Measurements from ENCODE around the gene AGFG2.

DNA sequence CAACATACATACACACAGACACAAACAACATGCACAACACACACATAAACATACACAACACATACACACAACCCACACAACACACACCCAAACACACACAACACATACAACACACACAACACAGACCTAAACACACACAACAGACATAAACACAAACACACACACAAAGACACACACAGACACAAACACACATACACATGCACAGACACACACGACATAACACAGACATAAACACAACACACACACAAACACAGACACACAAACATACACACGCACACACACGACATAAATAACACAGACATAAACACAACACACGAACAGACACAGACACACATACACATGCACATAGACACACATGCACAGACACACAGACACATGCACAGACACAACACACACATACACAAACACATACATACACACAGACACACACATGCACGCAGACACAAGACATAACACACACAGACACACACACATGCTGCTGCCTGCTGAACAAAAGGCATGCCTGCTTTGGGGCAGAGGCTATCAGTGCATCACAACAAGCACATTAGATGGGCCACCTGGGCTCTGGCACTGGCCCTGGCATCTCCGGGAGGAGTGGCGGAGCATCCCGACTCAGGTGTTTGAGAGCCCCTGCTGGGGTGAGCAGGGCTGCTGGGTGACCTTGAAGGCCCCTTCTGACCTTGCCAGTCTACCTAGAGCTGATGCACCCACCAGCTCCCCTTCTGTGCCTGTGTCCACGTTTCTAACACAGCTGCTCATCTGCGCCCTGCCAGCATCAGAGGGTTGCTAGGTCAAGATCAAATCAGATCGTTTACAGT is 41.7 kb downstream of the AGFG2 start:
- no peak for TF ChIP-seq CTCF (IDR thresholded peaks at IDR 0.05)
- TF ChIP-seq EP300 (IDR thresholded peaks at IDR 0.05): no peak
- no peak for TF ChIP-seq POLR2A (IDR thresholded peaks at IDR 0.05)
